ENCODE measurements around the gene SRD5A1.

SRD5A1 gene

DNA sequence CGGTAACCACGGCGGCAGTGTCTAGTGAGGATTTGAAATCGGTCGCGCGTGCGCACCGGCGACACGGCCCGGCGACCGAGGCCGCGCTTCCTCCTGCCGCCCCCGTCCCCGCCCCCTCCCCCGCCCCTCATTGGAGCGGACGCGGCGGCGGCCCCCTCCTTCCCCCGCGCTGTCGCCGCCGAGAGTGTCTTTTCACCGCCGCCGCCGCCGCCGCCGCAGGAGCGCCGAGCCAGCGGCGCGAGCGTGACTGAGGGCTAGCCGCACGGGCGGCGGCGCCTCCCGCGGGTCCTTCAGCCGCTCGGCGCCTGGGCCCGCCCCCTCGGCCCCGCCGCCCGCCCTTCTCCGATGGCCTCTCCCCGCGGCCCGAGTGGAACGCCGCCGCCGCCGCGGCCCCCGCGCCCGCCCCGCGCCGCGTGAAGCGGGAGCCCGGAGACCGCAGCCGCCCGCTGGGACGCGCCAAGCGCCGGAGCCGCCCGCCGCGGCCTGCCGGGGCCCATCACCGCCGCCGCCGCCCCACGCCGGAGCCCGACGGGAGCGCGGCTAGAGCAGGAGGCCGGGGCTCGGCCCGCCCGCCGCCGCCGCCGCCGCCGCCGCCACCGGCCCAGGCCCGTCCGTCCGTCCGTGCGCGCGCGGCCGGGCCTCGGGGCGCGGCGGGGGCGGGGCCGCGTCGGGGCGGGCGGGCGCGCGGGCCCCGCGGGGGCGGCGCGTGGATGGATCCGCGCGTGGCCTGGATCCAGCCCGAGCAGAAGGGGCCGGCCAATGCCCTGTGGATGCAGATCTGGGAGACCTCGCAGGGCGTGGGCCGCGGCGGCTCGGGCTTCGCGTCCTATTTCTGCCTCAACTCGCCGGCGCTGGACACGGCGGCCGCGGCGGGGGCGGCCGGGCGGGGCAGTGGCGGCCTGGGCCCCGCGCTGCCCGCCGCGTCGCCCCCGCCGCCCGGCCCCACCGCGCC, 80.3 kb downstream of the SRD5A1 start, which contains the start of gene TENT4A:
TSS of gene TENT4A (plus strand) at position 159 of the 952 bp plus-strand sequence. CDS start at position 711, 552 bp downstream.
- DNase-seq (ENCODE audit: low spot score): peak; percentile 31

DNA sequence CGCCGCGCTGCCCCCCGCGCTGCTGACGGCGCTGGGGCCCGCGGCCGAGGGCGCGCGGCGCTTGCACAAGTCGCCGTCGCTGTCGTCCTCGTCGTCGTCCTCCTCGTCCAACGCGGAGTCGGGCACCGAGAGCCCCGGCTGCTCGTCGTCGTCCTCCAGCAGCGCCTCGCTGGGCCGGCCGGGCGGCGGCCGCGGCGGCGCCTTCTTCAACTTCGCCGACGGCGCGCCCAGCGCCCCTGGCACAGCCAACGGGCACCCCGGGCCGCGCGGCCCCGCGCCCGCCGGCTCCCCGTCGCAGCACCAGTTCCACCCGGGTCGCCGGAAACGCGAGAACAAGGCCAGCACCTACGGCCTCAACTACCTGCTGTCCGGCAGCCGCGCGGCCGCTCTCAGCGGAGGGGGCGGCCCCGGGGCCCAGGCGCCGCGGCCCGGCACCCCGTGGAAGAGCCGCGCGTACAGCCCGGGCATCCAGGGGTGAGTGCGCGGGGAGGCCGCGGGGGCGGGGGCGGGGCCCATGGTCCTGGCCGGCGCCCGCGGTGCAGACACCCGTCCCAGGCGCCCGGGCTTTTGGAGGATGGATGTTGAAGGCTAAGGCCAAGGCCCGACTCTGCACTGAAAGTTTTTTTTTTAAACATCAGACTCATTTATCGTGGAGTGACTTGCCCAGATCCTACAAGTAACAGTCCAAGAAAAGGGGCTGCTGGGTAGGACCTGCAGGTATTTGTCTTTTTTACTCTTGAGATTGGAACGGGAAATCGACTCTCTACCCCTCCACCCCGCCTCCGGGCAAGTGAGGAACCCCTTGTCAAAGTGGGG, 81.2 kb downstream of the SRD5A1 start:
- peak; percentile 31 for DNase-seq (ENCODE audit: low spot score)

DNA sequence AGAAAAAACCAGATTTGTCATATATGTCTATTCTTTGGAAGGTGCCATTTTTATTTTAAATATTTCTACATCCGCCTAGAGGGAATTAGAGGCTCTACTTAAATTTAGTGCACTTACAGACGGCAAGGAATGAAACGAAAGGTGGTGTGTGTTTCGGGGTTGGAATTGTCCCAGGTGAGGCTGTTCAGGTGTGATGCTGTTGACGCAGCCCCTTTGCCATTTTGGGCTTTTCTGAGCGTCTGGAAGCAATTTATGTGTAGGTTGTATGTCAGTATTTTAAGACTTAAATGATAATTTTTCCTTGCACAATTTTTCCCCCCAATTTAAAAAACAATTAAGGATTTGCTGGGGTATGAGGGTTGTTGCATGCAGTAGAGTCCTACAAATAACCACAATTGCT, 82.0 kb downstream of the SRD5A1 start:
- DNase-seq (ENCODE audit: low spot score): no peak

DNA sequence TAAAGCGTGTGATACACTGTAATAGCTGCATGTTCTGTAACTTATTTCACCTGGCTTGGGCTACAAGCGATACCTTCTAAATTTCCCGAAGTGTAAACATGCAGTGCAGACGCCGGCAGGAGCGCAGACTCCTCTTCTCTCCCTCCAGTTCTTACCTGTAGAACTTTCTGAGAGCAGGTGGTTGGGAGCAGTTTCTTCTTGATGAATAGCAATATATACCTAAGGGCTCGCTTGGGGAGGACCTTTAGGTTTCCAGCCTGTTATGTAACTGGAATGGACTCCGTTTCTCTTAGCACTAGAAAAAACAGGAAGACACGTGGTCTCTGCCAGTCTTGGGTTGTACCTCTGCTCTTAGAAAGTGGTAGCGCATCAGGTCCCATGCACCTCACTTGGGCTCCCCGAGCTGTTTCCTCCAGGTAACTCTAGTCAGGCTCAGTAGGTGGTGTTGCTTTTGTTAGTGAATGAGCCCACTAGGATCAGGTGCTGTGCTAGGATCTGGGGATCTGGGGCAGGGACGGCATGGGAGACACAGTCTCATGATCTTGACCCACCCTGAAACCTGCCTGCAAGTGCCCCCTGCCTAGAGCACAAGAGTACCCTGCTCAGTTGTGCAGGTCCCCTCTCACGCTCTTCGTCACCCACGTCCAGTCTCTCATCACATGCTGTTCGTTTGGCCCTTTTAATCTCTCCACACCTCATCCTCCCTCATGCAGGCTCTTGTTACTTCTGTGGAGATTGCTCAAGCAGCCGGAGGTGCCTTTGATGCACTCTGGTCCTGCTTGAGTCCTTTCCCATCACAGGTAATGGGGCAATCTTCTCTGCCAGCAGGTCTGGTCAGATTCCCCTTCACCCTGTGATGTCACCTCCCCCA, 82.8 kb downstream of the SRD5A1 start:
- no peak for DNase-seq (ENCODE audit: low spot score)

DNA sequence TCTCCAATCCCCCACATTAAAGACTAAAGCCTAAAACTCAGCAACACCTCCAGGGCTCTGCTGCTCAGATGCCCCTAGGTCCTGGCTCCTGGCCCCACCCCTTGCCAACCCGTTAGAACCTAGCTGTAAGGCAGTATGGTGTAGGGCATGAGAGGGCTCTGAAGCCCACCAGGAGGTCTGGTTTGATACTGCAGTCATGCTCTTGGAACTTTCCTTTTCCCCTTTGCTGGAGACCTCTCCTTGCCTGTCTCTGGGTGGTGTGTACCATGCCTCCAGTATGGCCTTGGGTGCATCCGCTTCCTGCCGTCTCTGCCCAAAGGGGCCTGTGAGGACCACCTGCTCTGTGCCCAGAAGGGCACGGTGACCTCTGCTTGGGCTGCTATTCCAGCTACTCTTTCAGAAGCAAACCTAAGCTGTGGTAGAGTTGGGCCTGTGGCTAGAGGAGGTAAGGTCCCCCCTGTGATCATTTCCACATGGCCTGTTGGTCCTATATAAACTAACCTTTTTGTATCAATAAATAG, 83.4 kb downstream of the SRD5A1 start:
- DNase-seq (ENCODE audit: low spot score): no peak

DNA sequence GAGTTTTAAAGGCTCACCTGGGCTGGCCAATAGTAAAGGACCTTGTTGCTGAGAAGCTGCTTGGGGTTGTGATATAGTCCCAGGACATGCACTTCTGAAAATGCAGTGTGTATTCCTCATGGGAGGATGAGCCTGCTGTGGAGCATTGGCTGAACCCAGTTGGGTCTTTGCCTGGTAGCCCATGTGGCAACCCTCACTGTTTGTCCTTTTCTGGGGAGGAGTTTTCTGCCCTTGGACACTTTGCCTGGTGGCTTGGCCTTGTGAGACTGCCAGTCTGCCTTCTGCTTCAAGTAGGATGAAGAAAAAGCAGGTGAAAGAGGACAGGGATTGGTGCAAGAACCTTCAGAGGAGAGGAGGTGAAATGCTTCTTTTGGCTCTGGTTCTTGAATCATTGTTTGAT, 84.0 kb downstream of the SRD5A1 start:
- no peak for DNase-seq (ENCODE audit: low spot score)

DNA sequence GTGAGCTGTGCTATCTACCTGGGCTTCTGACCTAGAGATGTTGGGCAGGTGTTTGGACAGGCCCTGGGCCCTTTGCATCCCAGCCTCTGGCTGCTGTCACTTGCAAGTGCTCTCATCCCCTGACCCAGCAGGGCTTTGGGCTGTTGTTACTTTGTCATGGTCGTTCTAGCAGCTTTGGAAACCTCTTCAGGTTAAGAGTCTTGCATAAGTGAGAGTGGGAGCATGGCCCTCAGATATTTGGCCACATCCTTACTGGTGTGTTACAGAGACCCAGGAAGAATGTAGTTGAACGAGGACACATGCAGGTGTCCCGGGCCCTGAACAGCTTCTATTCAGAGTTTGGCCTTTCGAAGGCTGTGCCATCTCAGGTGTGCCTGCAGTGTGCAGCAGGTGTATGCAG, 84.4 kb downstream of the SRD5A1 start:
- DNase-seq (ENCODE audit: low spot score): no peak

DNA sequence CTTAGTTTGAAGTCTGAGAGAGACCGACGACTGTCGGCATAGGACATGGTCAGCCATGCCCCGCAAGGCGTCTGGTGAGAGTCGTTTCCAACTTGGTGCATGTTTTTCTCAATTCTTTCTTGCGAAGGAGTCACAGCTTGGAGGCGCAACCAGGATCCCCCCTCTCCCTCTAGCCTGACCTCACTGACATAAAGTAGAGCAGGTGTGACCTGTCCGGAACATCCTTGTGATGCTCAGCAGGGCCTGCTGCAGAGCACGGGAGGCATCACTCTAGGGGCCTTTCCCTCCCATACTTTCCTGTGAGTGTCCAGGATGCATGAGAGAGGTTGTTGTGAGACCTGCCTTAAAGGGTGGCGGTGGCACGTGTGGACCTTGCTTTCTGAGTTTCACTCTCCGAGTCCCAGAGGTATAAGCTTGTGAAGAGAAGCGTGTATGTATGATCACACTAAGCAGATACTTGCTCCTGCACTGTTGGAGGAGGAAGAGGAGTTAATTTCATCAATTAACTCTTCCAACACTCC, 85.0 kb downstream of the SRD5A1 start:
- no peak for DNase-seq (ENCODE audit: low spot score)

DNA sequence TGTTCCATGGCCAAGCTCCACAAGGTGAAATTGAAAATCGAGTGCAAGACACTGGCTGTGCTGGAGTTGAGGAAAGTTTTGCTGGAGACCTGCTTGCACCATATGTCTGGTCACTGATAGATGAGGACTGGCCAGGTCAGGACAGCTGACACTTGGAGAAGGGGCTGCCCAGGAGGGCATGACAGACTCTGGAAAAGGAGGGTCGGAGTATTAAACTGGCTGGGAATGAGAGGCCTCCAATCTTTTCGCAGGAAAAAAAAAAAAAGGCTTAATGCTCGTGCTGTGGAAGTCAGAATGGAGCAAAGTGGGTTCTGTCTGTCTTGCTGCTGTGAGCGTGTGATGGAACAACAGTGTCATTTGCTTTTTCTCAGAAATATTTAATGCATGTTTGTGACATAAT, 85.5 kb downstream of the SRD5A1 start:
- DNase-seq (ENCODE audit: low spot score): no peak

DNA sequence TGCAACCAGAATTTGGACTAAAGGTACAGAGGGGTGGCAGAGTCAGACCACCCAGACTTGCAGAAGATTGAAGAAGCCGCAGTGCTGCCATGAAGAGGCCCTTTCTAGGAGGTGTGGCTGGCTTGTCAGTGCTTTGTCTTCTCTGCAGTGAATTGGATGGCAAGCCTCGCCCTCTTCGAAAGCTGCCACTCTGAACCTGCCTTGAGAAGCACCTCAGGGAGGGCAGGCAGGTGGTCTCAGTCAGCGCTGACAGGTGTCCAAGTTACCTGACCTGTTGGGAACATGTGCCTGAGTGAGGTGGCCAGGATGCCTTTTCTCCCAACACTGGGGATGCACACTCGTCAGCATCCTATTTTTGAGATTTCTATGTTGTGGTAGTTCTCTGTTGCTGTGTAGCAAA, 86.2 kb downstream of the SRD5A1 start:
- DNase-seq (ENCODE audit: low spot score): no peak

DNA sequence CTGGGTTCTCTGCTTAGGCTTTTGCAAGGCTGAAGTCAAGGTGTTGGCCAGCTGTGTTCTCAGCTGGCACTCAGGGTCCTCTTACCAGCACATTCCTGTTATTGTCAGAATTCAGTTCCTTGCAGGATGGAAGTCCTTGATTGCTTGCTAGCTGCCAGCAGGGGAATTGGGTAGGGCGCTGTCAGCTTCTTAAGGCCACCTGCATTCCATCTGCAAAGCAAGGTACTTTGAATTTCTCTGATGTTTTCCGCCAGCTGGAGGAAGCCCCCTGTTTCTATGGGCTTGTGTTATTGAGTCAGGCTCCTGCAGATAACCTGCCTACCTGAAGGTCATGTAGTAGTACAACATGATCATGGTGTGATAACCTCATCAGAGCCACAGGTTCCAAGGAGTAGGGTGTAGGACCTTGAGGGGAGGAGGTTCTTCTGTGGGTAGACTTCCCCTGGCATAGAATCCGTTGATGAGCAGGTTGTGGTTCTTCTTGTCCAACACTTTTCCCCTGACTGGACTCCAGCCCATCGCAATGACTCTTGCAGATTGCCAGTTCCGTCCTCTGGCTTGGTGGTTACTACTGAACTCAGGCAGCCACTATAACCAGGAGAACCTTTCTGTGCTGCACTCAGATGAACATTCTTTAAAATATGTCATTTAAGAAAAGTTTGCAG, 86.8 kb downstream of the SRD5A1 start:
- DNase-seq (ENCODE audit: low spot score): no peak

DNA sequence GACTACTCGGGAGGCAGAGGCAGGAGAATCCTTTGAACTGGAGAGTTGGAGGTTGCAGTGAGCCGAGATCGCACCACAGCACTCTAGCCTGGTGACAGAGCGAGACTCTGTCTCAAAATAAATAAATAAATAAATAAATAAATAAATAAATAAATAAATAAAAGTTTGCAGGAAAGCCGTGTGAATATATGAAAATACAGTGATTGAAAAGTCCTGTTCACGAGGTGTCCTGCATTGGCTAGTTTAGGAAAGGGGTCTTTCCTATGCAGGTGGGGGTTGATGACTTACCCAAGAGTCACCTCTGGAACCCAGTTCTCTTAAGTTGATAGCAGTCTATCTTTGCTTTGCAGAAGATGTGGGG, 87.3 kb downstream of the SRD5A1 start:
- DNase-seq (ENCODE audit: low spot score): no peak

DNA sequence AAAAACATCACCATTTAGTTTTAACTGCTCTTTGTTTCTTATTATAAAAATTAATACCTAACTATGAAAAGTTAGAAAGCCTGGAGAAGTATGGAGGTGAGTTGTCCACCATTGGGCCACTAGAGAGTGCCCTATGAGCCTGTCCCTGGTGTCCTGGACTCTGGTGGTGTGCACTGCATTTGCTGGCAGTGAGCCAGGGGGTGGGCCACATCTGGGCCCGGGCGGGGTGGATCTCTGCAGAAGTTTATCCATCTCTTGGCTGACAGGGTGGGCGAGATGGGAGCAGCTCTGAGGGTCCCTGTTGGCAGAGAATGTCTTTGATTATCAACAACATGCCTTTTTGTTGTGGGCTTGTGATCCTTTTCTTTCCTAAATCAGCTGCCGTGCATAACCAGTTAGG, 88.2 kb downstream of the SRD5A1 start:
- DNase-seq (ENCODE audit: low spot score): no peak

DNA sequence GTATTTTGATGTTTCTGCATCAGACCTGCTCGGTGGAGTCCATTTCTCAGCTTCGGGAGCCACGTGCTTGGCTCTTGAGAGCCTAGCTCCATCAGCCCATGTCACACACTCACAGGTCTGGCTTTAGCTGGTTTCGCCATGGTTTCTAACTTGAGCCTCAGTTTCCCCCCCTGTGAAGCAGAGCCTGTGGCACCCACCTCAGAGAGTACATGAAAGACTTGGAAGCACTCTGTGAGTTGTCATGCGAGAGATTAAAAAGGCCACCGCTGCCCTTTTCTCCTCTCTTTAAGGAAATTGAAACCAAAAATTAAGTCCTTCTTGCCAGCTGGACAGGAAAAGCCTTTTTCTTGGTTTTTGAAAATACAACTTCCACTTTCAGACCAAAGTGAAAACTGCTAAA, 88.8 kb downstream of the SRD5A1 start:
- DNase-seq (ENCODE audit: low spot score): no peak

DNA sequence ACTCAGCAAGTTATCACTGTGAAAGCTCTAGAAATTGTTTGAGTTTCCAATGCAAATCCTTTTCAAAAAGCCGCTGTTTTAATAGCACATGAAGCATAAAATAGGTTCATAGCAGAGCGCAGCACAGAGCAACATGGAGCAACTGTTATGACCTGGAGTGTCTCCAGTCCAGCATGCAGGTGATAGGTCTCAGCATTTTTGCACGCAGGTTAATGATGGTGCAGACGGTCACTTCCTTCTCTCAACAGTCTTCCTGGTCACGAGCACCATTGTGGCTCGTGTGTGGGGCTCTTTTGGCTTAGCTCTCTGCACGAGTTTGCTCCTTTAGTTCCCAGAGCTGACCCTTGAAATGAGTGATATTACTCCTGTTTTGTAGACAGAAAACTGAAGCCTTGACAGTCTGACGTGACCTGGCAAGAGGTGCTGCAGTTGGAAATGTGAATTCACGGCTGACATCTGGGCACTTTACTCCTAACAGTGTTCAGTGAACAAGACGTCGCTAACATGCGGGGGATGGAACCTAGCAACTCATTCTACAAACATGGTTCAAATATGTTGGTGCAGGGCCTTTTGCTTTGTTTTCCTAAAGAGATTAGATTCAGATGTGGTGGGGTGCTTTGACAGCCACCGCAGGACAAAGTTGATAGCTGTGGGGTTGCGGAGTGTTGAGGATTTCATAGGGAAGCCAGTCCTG, 90.0 kb downstream of the SRD5A1 start:
- no peak for DNase-seq (ENCODE audit: low spot score)

DNA sequence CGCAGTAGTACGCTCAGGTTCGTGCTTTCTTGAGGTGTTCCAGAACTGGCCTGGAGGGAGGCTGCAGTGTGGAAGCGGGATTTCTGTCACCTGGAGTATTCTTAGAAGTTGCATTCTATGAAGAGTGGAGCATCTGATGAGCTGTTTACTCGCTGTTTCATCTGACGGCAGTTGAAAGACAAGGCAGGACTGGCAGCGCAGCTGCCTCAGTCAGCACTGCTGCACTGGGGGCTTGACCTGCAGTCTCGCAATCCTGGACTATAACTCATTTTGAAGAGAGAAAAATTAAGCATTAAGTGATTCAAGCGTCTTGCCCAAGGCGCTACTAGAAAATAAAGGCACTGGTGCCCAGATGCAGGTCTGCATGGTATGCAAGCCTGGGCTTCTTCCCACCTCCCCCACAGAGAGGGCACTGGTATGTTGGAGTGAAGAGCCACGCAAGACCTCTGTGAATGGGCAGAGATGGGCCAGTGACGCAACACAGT, 90.6 kb downstream of the SRD5A1 start:
- no peak for DNase-seq (ENCODE audit: low spot score)

All from SW480 (cell line).